HG03159 (cell line): ENCODE data around the gene EEF2K.
A peak's percentile ranks its signal among the peaks of the same experiment; 100 is the strongest.
"Not testable (repeated sequence)": the region's sequence is repeated elsewhere in the genome, so short reads cannot be mapped to it uniquely, and the experiment has no call there.

Experiments
- ATAC-seq: cut with Tn5 transposase; IDR thresholded peaks from one replicate; pipeline ENCODE4 v1.9.1; 2021; ENCODE audit warnings: mild to moderate bottlenecking, moderate library complexity; ENCODE audit not compliant: unreplicated experiment

Gene EEF2K

DNA sequence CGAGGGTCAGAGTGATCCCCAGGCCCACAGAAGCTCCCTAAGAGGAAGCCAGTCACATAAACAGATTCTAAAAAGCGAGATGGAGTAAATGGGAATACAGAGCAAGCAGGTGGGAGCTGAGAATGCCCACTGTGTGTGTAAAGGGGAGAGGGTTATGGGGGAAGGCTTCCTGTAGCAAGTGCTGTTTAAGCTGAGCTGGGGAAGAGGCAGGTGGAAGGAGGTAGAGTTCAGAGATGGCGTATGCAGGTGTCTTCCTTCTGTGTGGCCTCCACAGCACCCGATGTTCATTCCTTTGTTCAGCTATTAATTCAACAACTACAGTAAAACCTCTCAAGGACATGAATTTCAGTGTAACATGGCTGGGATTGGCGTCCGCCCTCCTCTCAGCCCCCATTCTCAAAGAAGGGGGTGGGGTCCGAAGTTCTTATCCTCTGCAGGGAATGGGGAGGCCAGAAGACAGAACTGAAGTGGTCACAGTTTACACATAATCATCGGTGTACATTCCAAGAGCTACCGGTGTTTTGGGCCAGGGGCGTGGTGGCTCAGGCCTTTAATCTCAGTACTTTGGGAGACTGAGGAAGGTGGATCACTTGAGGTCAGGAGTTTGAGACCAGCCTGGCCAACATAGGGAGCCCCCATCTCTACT lies 1.8 kb downstream of the EEF2K start:
- ATAC-seq, result no peak

DNA sequence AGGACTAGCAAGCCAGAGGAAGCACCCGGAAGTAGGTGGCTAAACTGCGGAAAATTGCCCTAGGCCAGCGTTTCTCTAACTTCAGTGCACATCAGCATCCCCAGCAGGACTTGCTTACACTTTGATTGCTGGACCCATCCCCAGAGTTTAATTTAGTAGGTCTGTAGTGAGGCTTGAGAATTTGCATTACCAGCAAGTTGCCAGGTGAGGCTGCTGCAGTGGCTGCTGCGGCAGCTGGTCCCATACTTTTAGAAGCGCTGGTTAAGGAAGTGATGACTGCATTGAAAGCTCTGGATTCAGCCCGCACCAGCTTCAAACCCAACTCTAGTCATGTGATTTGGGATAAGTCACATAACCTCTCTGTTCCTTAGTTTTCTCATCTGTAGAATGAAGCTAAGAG lies 4.2 kb downstream of the EEF2K start:
- ATAC-seq, result no peak

DNA sequence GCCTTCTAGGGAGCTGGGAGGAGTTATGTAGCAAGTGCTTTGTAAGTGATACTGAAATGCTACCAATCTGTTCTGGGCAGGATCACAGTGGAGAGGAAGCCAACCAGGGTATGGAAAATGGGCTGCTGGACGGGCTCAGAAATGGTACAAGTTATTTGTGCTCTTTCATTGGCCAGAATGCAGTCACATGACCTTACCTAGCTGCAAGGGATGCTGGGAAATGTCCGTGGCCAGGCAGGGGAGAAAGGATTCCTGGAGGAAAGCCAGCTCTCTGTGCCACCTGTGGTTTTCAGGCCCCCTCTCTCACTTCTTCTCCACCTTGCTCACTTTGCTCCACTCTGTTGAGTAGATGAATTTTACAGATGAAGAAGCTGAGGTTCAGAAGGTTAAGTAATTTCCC lies 4.8 kb downstream of the EEF2K start:
- no peak for ATAC-seq

DNA sequence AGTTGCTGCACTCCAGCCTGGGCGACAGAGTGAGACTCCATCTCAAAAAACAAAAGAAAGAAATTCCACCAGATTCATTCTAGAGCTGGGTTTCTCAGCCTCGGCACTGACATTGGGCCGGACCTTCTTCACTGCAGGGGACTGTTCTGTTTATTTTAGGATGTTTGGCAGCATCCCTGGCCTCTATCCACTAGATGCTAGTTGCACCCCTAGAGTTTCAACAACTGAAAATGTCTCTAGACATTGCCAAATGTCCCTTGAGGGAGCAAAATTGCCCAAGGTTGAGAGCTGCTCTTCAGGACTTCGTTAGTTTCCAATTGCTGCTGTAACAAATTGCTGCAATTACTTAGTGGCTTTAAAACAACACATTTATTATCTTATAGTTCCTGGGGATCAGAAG lies 7.2 kb downstream of the EEF2K start:
- no peak for ATAC-seq

DNA sequence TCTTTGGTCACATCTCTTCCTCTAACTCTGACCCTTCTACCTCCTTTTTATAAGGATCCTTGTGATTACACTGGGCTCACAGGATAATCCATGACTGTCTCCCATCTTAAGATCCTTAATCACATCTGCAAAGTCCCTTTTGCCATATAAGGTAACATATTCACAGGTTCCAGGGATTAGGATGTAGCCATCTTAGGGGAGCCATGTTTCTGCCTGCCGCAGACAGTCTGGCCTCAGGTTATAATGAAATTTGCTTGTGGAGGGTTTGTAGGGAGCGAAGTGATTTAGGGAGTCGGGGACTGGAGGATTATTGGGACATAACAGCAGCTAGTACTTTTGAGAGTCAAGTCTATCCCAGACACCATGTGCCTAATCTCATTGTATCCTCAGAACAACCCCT lies 7.7 kb downstream of the EEF2K start:
- no peak for ATAC-seq

DNA sequence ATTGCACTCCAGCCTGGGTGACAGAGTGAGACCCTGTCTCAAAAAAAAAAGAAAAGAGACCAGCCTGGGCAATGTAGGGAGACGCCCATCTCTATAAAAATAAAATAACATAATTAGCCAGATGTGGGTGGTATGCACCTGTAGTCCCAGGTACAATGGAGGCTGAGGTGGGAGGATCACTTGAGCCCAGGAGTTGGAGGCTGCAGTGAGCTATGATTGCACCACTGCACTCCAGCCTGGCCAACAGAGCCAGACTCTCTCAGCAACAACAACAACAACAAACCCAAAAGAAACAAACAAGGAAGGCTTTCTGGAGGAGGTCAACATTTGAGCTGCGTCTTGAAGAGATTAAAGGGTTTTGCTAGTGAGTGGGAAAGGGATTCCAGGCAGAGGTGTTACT lies 8.3 kb downstream of the EEF2K start:
- no peak for ATAC-seq

DNA sequence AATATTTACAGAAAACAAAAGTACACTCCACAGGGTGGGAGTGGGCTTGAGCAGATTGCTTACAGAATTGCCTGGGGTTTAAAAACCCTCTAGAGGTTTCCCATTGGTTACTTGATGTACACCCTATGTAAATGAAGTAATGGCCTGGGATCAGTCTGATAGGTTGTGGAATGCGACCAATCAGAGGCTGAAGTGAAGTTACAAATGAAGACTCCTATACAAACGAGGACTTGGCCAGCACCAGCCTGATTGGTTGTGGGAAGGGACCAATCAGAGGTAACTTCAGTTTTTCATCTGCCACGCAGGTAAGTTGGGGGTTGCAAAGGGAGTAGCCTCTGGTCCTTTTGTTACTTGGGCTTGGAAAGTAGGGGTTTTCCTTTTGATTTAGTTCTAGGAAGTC lies 8.8 kb downstream of the EEF2K start:
- no peak for ATAC-seq

DNA sequence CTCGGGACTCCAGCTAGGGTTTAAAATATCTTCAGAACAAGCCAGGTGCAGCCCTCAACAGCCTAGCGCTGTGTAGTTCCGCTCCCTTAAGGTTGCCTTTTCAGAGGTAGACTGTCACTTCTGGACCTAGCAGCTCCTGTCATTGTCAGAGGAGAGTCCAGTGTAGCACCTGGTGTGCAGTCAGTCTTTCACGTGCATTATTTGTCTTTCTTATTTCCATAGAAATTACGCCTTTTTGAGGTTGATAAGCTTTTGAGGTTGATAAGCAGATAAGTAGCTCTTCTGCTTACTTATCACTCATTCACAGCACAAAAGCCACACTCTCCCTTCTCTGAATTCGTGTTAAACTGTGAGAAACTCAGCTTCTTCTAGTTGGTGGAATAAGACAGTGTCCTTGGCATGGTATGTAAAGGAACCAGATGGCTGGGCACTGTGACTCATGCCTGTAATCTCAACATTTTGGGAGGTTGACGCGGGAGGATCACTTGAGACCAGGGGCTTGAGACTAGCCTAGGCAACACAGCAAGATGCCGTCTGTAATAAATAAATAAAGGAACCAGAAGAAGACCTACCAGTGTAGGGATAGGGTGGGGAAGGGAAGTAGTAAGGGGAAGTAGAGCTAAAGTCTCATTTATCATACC lies 10.2 kb downstream of the EEF2K start:
- ATAC-seq, result no peak

DNA sequence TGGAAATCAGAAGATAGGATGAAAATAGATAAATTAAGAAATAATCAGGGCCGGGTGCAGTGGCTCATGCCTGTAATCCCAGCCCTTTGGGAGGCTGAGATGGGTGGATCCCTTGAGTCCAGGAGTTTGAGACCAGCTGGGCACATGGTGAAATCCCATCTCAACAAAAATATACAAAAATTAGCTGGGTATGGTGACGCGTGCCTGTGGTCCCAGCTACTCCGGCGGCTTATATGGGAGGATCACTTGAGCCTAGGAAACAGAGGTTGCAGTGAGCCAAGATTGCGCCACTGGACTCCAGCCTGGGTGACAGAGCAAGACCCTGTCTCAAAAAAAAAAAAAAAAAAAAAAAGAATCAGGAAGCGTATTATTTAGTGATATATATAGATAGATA lies 10.8 kb downstream of the EEF2K start:
- ATAC-seq, result not testable (repeated sequence)

DNA sequence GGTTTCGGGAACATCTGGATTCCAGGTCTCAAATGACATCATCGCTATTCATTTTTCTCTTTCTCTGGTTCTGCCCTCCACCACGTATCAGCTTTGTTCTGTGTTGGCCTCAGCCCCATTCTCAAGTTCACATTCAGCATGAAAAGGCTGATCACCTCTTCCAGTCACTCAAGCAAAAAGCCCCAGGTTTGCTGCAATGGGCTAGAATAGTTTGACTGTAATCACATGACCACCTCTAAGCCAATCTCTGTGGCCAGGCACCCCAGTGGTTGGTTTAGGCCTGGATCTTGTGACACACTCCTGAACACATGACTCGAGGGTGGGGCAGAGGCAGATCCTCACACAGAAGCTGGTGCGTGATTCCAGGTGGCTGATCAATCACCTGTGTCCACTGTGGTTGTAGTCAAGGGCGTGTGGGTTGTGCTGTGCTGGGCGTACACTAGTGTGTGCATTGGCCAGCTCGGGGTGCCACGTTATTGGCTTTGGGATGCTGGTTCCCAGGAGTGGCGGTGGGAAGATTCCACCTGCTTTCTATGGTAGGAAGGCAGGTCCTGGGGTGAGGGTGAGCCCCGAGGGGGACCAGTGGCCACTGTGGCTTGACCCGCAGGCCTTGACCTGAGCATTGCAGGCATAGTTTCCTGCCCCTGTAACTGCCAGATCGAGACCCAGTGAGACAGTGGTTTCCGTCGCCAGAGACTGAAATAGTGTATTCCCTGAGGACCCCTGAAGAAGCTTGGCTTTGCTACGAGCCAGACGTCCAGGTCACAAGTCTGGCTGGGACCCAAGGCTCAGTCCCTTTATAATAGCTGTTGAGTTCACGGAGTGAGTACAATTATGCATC lies 12.0 kb downstream of the EEF2K start:
- peak; percentile 85 for ATAC-seq

DNA sequence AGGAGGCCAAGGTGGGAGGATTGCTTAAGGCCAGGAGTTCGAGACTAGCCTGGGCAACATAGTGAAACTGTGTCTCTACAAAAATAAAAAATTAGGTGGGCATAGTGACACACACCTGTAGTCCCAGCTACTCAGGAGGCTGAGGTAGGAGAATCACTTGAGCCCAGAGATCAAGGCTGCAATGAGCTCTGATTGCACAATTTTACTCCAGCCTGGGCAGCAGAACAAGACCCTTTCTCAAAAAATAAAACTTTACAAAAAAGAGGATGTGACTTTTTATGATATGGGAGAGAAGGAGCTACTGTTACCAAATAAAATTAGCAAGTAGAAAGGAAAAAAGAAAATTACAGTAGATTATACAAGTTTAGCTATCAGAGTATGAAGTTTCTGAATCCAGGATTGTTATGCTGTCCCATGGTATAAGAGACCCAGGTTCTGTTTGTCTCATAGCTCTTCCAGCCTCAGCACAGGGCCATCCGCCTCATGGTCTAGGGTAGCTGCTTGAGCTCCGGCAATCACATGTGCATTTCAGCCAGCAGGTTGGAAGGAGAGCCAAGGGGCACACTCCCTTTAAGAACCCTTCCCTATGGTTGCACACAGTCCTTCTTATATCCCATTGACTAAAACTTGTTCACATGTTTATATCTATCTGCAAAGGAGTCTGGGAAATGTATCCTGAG lies 13.5 kb downstream of the EEF2K start:
- no peak for ATAC-seq

DNA sequence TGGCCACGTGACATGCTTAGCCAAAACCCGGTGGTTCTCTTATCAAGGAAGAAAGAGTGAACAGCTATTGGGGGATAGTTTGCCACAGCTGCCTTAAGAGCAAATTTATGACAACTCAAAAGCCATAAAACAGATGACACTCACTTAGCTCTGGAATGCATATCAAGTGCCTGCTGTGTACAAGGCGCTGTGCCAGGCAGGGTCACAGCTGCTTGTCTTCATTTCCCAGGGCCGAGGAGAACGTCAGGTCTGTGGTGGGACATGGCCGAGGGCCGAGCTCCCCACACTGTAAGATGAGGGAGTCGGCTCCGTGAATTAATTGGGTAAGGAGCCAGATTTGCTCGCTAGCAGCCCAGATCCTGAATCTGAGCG lies 14.0 kb downstream of the EEF2K start:
- no peak for ATAC-seq

DNA sequence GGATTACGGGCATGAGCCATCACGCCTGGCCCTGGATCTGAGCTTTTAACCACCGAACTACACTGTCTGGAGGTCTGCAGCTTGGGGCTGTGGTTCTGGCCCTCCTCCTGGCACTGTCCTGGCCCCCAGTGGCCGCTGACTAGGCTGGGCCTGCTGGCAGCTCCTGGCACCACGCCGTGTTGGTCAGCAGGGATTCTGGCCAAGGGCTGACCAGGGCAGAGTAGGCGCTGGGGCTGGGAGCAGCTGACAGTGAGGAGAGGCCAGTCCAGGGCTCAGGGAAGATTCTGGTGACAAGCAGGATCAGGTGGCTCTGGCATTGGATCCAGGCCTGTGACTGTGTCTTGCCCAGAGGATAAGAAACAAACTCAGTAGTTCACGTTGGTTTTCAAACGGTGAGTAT lies 14.6 kb downstream of the EEF2K start:
- no peak for ATAC-seq

DNA sequence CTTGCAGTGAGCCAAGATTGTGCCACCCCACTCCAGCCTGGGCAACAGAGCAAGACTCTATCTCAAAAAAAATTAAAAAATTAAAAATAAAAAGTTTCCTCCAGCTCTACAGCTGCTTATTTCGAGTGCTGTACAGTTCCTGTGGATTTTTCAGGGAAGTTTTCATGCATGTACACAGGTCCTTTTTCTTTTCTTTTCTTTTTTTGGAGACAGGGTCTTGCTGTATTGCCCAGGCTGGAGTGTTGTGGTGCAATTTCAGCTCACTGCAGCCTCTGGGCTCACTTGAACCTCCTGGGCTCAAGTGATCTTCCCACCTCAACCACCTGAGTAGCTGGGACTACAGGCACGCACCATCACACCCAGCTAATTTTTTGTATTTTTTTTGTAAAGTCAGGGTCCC lies 15.9 kb downstream of the EEF2K start:
- no peak for ATAC-seq

DNA sequence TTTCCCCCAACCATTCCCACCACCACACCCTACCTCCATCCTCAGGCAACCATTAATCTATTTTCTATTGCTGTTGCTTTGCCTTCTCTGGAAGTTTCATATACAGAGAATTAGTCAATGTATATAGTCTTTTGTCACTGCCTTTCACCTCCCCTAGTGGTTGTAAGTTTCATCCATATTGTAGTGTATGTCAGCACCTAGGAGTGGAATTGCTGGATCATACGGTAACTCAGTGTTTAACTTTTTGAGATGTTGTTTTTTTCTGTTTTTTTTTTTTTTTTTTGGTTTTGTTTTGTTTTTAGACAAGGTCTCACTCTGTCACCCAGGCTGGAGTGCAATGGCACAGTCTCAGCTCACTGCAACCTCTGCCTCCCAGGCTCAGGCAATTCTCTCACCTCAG lies 16.9 kb downstream of the EEF2K start:
- no peak for ATAC-seq

DNA sequence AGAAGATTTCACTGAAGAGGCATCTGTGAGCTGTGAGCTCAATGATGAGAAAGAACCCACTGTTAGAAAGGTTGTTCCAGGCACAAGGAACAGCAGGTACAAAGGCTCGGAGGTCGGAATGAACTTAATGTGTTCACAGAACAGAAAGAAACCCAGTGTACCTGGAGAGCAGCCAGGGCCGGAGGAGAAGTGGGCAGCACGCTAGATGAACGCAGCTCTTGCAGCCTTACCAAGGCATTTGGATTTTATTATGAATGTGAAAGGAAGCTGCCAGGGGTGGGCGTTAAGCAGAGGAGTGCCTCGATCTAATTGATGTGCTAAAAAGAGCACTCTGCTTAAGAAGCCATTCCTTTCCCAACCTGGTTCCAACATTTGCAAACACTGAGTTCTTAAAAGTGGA lies 19.0 kb downstream of the EEF2K start:
- ATAC-seq, result no peak

DNA sequence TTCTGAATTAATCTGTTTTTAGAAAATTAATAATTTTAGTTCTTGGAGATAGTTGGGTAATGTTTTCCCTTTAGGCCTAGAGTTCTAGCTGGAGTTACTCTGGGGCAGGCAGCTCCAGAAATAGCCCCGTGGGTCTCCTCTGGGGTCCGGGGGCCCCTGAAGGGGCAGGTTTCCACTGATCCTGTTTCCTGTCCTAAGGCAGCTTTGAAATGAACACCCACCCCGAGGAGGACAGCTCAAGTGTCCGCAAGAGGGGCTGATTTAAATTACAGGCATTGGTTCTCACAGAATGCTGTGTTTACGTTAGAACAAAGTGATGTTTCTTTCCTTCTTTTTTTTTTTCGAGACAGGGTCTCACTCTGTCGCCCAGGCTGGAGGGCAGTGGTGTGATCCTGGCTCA lies 23.8 kb downstream of the EEF2K start:
- ATAC-seq, result no peak

DNA sequence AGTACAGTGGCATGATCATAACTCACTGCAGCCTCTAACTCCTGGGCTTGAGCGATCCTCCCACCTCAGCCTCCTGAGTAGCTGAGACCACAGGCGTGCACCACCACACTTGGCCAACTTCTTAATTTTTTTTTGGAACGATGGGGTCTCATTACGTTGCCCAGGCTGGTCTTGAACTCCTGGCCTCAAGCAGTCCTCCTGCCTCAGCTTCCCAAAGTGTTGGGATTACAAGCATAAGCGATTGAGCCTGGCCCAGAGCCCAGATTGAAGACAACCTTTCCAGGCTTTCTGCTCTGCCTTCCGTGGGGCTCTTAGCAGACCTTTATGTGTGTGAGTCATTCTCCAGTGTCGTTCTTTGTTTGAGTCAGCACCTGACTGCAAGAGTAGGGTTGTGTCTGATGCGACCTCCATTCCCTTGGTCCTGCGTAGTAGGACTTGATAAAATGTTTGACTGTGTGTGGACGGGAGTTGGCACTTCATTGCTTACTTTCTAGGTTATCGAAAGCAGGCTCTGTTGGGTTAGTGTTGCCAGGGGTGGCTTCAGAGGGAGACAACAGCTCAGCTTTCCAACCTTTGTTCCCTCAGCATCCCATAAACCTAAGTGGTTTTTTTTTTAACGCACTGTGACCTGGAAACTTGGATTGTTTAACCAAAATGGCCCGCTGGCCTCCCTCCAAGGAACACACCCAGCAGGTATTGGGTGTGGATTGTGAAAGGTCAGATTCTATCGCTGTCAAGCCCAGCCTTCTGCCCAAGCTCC lies 26.4 kb downstream of the EEF2K start:
- ATAC-seq, result no peak

DNA sequence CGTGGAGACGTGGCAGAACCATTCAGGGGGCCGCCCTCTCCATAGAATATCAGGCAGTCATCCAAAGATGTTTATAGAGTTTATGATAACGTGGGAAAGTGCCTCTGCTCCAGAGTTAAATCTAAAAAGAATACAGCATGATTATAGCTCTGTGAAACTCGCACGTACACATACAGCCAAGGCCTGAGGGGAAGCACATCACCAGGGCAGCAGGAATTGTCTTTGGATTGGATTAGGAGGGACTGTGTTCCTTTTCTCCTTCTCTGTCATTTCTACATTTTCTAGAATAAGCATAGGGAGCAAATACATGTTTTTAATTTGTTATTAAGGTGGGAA lies 26.9 kb downstream of the EEF2K start:
- no peak for ATAC-seq

DNA sequence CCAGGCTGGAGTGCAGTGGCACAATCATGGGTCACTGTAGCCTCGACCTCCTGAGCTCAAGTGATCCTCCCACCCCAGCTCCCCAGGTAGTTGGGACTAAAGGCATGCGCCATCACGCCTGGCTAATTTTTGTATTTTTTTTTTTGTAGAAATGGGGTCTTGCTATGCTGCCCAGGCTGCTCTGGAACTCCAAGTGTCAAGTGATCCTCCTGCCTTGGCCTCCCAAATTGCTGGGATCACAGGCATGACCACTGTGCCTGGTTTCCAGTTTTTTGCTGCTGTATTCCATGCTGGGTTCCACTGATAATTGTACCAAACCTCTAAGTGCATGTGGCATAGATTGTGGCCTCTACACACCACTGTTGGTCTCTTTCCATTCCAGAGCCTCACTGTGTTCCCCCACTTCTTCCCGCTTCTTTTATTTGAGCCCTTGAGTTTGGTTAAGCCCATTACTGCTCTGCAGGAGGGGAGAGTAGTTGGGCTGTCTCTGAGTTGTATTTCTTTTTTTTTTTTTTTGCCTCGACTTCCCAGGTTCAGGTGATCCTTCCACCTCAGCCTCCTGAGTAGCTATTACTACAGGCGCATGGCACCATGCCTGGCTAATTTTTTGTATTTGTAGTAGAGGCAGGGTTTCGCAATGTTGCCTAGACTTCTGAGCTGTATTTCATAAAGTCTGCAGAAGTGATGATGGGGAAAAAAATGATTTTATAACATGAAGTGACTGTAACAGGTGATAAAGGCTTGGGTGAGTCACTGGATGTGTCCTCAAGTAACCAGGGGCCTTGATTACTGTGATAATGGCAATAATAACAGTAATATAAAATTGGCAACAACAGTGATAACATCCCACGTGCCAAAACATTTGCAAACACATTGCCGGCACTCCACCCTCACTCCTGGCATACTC lies 30.0 kb downstream of the EEF2K start:
- no peak for ATAC-seq
